ES-I3 (cell line): ENCODE data around the gene SCAPER.

Source experiments
- H3K36me3 ChIP-seq: 2 replicates; pipeline ENCODE4 v1.6.1; 2013; ENCODE audit warnings: mild to moderate bottlenecking, low read length, control low read depth, moderate library complexity; ENCODE audit not compliant: insufficient read depth
- H3K4me1 ChIP-seq: 2 replicates; pipeline ENCODE4 v1.6.1; 2013; ENCODE audit warnings: mild to moderate bottlenecking, control low read depth, low read length; ENCODE audit not compliant: insufficient read depth
- H3K9ac ChIP-seq: 2 replicates; pipeline ENCODE4 v1.6.1; 2013; ENCODE audit warnings: low read depth, mild to moderate bottlenecking, low read length, moderate library complexity
- H3K9me3 ChIP-seq: 2 replicates; pipeline ENCODE4 v1.6.1; 2013; ENCODE audit warnings: mild to moderate bottlenecking, low read length, moderate library complexity; ENCODE audit not compliant: control insufficient read depth, insufficient read depth

The SCAPER gene

GRCh38 chr15:76366714-76367113, 538.4 kb downstream of the SCAPER start:
- no peaks in the 10 kb centered on the region for H3K4me1 ChIP-seq
- no peaks in the 10 kb centered on the region for H3K9me3 ChIP-seq
- H3K9ac ChIP-seq: no peak overlapping the region
- H3K36me3 ChIP-seq: no peaks in the 10 kb centered on the region

- Histone ChIP-seq H3K9me3 (no peaks in the 10 kb centered on the region), H3K36me3 (no peaks in the 10 kb centered on the region), H3K9ac (no peak overlapping the region), H3K4me1 (no peaks in the 10 kb centered on the region)
Measured at GRCh38 chr15:76363251-76363650, 541.9 kb downstream of the SCAPER start.

- Histone ChIP-seq H3K36me3 (no peaks in the 10 kb centered on the region), H3K9ac (no peak overlapping the region), H3K4me1 (no peaks in the 10 kb centered on the region)
Measured at GRCh38 chr15:76360416-76360815, 544.7 kb downstream of the SCAPER start.

GRCh38 chr15:76359152-76359551, 546.0 kb downstream of the SCAPER start:
- H3K4me1 ChIP-seq: no peaks in the 10 kb centered on the region
- no peaks in the 10 kb centered on the region for H3K36me3 ChIP-seq
- H3K9me3 ChIP-seq: no peaks in the 10 kb centered on the region
- H3K9ac ChIP-seq: no peak overlapping the region

More at GRCh38 chr15:76360416-76360815, 544.7 kb downstream of the SCAPER start:
- H3K9me3 ChIP-seq: no peaks in the 10 kb centered on the region

- Histone ChIP-seq H3K9ac (no peak overlapping the region), H3K9me3 (no peaks in the 10 kb centered on the region), H3K36me3 (no peaks in the 10 kb centered on the region), H3K4me1 (no peaks in the 10 kb centered on the region)
Measured at GRCh38 chr15:76358453-76358852, 546.7 kb downstream of the SCAPER start.

GRCh38 chr15:76354823-76355440, 550.2 kb downstream of the SCAPER start:
- no peaks in the 10 kb centered on the region for H3K36me3 ChIP-seq
- H3K4me1 ChIP-seq: no peaks in the 10 kb centered on the region
- H3K9ac ChIP-seq: no peak overlapping the region
- H3K9me3 ChIP-seq: no peaks in the 10 kb centered on the region

- no peaks in the 10 kb centered on the region for H3K9me3 ChIP-seq
- no peak overlapping the region for H3K9ac ChIP-seq
- no peaks in the 10 kb centered on the region for H3K4me1 ChIP-seq
- no peaks in the 10 kb centered on the region for H3K36me3 ChIP-seq
Measured at GRCh38 chr15:76353903-76354302, 551.2 kb downstream of the SCAPER start.

- Histone ChIP-seq H3K36me3 (no peaks in the 10 kb centered on the region), H3K4me1 (no peaks in the 10 kb centered on the region), H3K9ac (no peak overlapping the region), H3K9me3 (no peaks in the 10 kb centered on the region)
Measured at GRCh38 chr15:76353023-76353577, 552.0 kb downstream of the SCAPER start.

GRCh38 chr15:76349301-76350070, 555.7 kb downstream of the SCAPER start:
- Histone ChIP-seq H3K36me3 (no peaks in the 10 kb centered on the region), H3K9me3 (no peaks in the 10 kb centered on the region), H3K9ac (no peak overlapping the region), H3K4me1 (peaks cover 5% of the 10 kb centered on the region; the same call in 1 of the 2 replicates)

GRCh38 chr15:76347482-76348055, 557.6 kb downstream of the SCAPER start:
- H3K36me3 ChIP-seq: no peaks in the 10 kb centered on the region
- peak overlapping the region; percentile 69; the same call in 1 of the 2 replicates for H3K9ac ChIP-seq
- no peaks in the 10 kb centered on the region for H3K9me3 ChIP-seq
- H3K4me1 ChIP-seq: peaks cover 5% of the 10 kb centered on the region; the same call in 1 of the 2 replicates

- H3K9ac ChIP-seq: peak overlapping the region; percentile 69
Measured at GRCh38 chr15:76346669-76347481, 558.3 kb downstream of the SCAPER start.

GRCh38 chr15:76345880-76346668, 559.1 kb downstream of the SCAPER start:
- H3K9ac ChIP-seq: peak overlapping the region; percentile 69
- H3K4me1 ChIP-seq: peaks cover 5% of the 10 kb centered on the region; the same call in 1 of the 2 replicates
- no peaks in the 10 kb centered on the region for H3K9me3 ChIP-seq
- H3K36me3 ChIP-seq: no peaks in the 10 kb centered on the region

More at GRCh38 chr15:76346669-76347481, 558.3 kb downstream of the SCAPER start:
- H3K36me3 ChIP-seq: no peaks in the 10 kb centered on the region
- no peaks in the 10 kb centered on the region for H3K9me3 ChIP-seq
- H3K4me1 ChIP-seq: peaks cover 5% of the 10 kb centered on the region; the same call in 1 of the 2 replicates

GRCh38 chr15:76345583-76345879, 559.6 kb downstream of the SCAPER start:
- peaks cover 8% of the 10 kb centered on the region; the same call in 1 of the 2 replicates for H3K4me1 ChIP-seq
- peak overlapping the region; percentile 69; the same call in 1 of the 2 replicates for H3K9ac ChIP-seq
- H3K36me3 ChIP-seq: no peaks in the 10 kb centered on the region
- H3K9me3 ChIP-seq: no peaks in the 10 kb centered on the region
